ENCODE data around the gene WDR72. TPM values are rescaled to one million over a fixed set of nuclear protein-coding genes. Genes with fewer than 3 reads are reported as not detected.

WDR72 gene
- total RNA-seq, 1 experiment from 2014 or later, result not detected

DNA sequence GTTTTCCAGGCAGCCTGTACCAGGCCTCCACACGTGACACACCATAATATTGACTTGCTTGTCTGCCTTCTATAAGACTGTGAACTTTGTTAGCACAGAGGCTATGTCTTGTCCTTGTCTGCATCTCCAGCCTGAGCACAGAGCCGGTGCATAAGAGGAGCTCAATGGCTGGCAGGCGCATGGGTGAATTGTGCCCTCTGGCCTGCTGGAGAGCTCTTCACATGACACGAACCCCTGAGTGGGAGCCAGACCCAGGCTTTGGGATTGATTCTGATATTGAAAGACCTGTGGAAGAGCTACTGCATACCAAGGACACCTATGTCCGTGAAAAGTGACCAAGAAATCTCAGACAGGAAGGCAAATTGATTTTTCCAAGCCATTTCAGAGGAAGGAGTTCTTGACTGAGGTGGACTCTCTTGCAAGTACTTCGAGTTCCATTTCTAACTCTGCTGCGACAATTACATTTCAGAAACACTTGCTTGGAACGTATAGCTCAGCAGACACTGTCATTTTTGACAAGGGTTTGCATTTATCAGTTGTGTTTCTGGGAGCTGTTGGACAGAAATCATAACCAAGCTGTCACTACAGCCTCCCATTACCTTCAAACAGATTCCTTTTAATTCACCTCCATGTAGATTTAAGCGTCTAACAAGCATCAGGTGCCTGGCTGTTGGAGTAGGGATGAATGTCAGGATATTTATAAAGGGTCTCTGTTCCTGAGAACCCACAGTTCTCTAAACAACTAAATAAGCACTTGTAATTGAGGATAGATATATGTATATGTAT is 281.3 kb downstream of the WDR72 start:
- no peaks in the 10 kb centered on the region for H3K36me3 Mint-ChIP-seq (ENCODE audit: insufficient read depth, unreplicated experiment)
- POLR2A ChIA-PET, result no interaction called here
- CTCF ChIA-PET, result interaction anchor here (0.6 kb wide), 1 partner anchor 21 kb away, joined by 4 read pairs; no protein-coding TSS in a partner anchor
- no TSS peak for BruUV-seq (replicated peaks)
- H3K4me1 Mint-ChIP-seq (ENCODE audit: insufficient read depth, unreplicated experiment), result no peaks in the 10 kb centered on the region
- TF ChIP-seq, protein P1, sequence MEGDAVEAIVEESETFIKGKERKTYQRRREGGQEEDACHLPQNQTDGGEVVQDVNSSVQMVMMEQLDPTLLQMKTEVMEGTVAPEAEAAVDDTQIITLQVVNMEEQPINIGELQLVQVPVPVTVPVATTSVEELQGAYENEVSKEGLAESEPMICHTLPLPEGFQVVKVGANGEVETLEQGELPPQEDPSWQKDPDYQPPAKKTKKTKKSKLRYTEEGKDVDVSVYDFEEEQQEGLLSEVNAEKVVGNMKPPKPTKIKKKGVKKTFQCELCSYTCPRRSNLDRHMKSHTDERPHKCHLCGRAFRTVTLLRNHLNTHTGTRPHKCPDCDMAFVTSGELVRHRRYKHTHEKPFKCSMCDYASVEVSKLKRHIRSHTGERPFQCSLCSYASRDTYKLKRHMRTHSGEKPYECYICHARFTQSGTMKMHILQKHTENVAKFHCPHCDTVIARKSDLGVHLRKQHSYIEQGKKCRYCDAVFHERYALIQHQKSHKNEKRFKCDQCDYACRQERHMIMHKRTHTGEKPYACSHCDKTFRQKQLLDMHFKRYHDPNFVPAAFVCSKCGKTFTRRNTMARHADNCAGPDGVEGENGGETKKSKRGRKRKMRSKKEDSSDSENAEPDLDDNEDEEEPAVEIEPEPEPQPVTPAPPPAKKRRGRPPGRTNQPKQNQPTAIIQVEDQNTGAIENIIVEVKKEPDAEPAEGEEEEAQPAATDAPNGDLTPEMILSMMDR (IDR thresholded peaks at IDR 0.05; ENCODE audit: unreplicated experiment), result no peak
- intact Hi-C loops (cut with micrococcal nuclease), result no loop called here
- no peak overlapping the region for H3K27ac Mint-ChIP-seq (ENCODE audit: low read depth, unreplicated experiment)
- no peaks in the 10 kb centered on the region for H3K27me3 Mint-ChIP-seq (ENCODE audit: insufficient read depth, unreplicated experiment)
- no peak for DNase-seq (ENCODE audit: unreplicated experiment)
- H3K4me3 Mint-ChIP-seq (ENCODE audit: unreplicated experiment), result no peak overlapping the region
- H3K9me3 Mint-ChIP-seq (ENCODE audit: unreplicated experiment), result peaks cover 15% of the 10 kb centered on the region

DNA sequence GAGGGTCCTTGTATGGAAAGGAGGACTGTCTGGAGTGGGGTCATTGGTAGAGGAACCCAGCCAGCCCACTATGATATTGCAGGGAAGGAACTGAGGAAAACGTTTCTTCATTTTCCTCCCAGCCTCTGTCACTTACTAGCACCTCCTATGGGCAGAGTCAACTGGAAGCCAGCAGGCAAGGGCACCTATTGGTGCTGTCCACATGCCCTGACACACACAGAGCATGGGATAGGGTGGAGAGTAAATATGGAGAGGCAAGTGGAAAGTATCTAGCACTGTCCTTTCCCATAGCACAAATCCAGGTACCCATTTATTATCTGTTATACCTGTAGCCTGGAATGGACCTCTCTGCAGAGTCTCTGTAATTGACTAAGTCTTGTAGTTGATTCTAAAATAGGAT is 285.6 kb downstream of the WDR72 start:
- Mint-ChIP-seq H3K36me3 (ENCODE audit: insufficient read depth, unreplicated experiment) (no peaks in the 10 kb centered on the region), H3K27me3 (ENCODE audit: insufficient read depth, unreplicated experiment) (no peaks in the 10 kb centered on the region), H3K27ac (ENCODE audit: low read depth, unreplicated experiment) (no peak overlapping the region), H3K9me3 (ENCODE audit: unreplicated experiment) (peaks cover 10% of the 10 kb centered on the region), H3K4me3 (ENCODE audit: unreplicated experiment) (no peak overlapping the region), H3K4me1 (ENCODE audit: insufficient read depth, unreplicated experiment) (no peaks in the 10 kb centered on the region)
- BruUV-seq (replicated peaks), result no TSS peak
- no peak for DNase-seq (ENCODE audit: unreplicated experiment)
- POLR2A ChIA-PET, result no interaction called here
- TF ChIP-seq, protein P1 (IDR thresholded peaks at IDR 0.05; ENCODE audit: unreplicated experiment), result no peak
- CTCF ChIA-PET, result no interaction called here
- intact Hi-C loops (cut with micrococcal nuclease), result no loop called here

GRCh38 chr15:53473435-53473834 is 286.0 kb downstream of the WDR72 start:
- ChIA-PET POLR2A (no interaction called here), CTCF (no interaction called here)
- no peaks in the 10 kb centered on the region for H3K27me3 Mint-ChIP-seq (ENCODE audit: insufficient read depth, unreplicated experiment)
- BruUV-seq (replicated peaks), result no TSS peak
- peaks cover 15% of the 10 kb centered on the region for H3K9me3 Mint-ChIP-seq (ENCODE audit: unreplicated experiment)
- intact Hi-C loops (cut with micrococcal nuclease), result no loop called here
- no peak for DNase-seq (ENCODE audit: unreplicated experiment)
- H3K4me1 Mint-ChIP-seq (ENCODE audit: insufficient read depth, unreplicated experiment), result no peaks in the 10 kb centered on the region
- no peak overlapping the region for H3K27ac Mint-ChIP-seq (ENCODE audit: low read depth, unreplicated experiment)
- TF ChIP-seq, protein P1 (IDR thresholded peaks at IDR 0.05; ENCODE audit: unreplicated experiment), result no peak
- H3K36me3 Mint-ChIP-seq (ENCODE audit: insufficient read depth, unreplicated experiment), result no peaks in the 10 kb centered on the region
- H3K4me3 Mint-ChIP-seq (ENCODE audit: unreplicated experiment), result no peak overlapping the region

- peaks cover 19% of the 10 kb centered on the region for H3K9me3 Mint-ChIP-seq (ENCODE audit: unreplicated experiment)
- TF ChIP-seq, protein P1 (IDR thresholded peaks at IDR 0.05; ENCODE audit: unreplicated experiment), result no peak
- H3K36me3 Mint-ChIP-seq (ENCODE audit: insufficient read depth, unreplicated experiment), result no peaks in the 10 kb centered on the region
- no peaks in the 10 kb centered on the region for H3K4me1 Mint-ChIP-seq (ENCODE audit: insufficient read depth, unreplicated experiment)
- ChIA-PET POLR2A (no interaction called here), CTCF (interaction anchor here (0.6 kb wide), 1 partner anchor 675 kb away, joined by 3 read pairs; no protein-coding TSS in a partner anchor)
- no TSS peak for BruUV-seq (replicated peaks)
- H3K4me3 Mint-ChIP-seq (ENCODE audit: unreplicated experiment), result no peak overlapping the region
- H3K27ac Mint-ChIP-seq (ENCODE audit: low read depth, unreplicated experiment), result no peak overlapping the region
- intact Hi-C loops (cut with micrococcal nuclease), result no loop called here
- no peak for DNase-seq (ENCODE audit: unreplicated experiment)
- no peaks in the 10 kb centered on the region for H3K27me3 Mint-ChIP-seq (ENCODE audit: insufficient read depth, unreplicated experiment)
These were observed 286.6 kb downstream of the WDR72 start for GRCh38 chr15:53472883-53473282.

Data from MCF 10A (cell line).